NCI-H1105 (cell line): Measurements from ENCODE around the gene TACR1.
"Not testable (repeated sequence)": the region's sequence is repeated elsewhere in the genome, so short reads cannot be mapped to it uniquely, and the experiment has no call there.

Experiments used
- DNase-seq: peaks from one replicate; lab custom pipeline; 2025; lab: John Stamatoyannopoulos, UW

TACR1 gene

DNA sequence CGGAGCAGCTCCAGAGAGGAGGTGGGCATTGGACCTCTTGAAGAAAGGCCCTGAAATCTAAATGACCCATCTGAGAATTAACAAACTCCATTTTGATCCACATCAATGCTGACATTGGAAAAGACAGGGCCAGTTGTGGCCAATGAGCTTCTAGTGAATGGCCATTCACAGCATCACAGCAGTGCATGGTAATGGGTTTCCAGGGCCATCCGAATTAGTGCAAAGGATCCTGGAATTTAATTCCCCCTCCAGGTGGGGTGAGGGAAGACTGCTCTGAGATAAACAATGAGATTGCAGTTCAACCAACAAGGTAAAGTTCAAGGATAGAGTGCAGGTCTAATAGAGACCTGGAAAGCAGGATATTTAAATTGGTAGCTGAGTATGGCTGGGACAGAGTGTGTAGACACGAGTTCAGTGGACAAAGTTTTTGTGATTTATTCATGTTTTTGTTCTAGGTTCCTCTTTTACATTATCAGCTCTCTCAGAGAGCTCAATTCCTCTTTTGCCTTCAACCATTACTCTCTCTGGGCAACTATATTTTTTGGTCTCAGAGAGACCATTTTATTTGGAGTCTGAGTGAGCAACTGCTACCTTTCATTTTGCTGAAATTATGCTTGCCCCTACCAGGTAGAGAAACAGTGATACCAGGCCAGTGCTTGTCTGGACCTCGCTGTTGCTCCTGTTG is 5.0 kb downstream of the TACR1 start:
- DNase-seq = no peak

- DNase-seq = no peak
Measured at GRCh38 chr2:75192496-75192895, 6.8 kb downstream of the TACR1 start.

DNA sequence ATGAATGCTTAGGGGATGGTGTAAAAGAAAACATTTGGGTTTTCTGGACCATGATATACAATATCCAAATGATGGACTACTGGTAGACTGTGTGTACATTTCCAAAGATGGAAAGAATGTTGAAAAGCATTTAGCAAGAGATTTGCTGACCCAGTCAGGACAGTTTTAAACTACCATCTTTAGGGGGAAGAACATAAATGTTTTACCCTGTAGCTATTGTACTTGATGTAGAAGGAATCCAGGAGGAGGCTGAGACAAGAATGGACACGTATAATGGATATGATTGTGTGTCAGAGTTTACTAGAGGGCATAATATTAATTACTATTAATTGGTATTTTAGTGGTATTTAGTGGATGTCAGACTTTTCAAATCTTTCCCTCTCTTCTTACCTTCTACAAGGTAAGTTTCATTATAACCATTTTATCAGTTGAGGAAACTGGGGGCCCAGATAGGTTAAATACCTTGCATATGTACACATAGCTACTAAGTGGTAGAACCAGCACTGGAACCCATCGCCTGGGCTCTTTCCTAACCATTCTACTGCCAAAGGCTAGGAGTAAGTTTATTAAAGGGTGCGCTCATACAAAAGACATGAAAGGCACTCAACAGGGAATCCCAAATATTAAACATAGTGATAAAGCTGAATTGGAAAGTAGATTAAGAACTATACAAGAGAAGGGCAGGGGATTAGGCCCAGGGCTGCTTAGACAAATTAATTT is 8.9 kb downstream of the TACR1 start:
- no peak for DNase-seq

DNA sequence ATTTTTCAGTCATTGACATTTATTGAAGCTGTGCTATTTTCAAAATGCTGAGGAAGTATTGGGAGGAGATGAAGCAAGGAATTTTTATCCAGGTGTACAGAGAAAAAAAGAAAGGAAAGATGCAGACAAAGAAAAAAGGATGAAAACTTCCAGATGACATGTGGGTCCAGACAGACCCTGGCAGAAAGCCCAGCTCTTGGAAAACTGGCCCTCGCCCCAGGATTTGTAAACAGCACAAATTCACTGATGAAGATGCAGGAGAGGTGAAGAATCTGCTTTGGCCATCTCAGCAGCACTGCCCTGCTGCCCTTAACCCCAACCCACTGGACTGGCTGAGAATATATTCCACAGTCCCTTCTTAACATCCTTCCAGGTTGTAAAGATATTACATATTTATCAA is 12.5 kb downstream of the TACR1 start:
- DNase-seq = peak; percentile 8

DNA sequence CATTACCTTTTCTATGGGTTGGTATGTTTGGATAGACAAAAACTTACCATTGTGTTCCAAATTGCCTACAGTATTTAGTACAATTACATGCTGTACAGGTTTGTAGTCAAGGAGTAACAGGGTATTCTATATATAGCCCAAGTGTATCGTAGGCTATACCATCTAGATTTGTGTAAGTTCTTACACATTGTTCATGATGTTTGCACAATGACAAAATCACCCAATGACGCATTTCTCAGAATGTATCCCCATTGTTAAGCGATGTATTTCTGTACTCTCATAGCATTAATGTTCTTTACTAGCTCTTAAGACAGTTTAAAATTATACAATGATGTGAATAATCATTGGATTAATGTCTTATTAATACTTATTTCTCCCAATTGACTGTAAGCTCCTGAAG is 16.7 kb downstream of the TACR1 start:
- DNase-seq = no peak

DNA sequence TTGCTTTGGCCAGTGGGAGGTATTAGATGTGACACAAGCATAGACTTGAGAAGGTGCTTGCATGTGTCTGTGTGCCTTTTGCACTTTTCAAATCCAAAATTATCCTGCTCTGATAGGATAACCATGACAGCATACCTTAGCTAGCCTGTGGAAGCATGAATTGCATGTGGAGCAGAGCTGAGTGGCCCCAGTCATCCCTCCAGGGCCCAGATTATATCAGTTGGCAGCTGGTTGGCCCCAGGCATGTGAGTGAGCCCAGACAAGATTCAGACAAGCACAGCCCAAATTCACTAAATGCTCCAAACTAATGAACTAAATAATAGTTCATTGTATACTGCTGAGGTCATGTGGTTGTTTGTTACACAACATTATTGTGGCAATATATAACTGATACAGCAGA is 18.8 kb downstream of the TACR1 start:
- no peak for DNase-seq

- no peak for DNase-seq
Measured at GRCh38 chr2:75177427-75177826, 21.9 kb downstream of the TACR1 start.

DNA sequence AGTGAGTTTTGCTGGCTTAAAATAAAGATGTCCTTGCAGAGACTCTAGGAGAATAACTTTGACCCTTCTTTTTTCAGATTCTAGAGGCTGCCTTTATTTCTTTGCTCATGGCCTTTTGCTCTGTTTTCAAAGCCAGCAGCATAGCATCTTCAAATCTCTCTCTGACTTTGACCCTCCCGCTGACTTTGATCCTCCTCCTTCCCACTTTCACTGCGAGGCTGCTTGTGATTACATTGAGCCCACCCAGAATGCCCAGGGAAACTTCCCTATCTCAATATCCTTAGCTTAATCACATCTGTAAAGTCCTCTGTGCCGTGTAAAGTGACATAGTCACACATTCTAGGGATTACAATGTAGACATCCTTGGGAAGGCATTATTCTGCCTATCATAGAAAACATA is 23.9 kb downstream of the TACR1 start:
- DNase-seq = no peak

DNA sequence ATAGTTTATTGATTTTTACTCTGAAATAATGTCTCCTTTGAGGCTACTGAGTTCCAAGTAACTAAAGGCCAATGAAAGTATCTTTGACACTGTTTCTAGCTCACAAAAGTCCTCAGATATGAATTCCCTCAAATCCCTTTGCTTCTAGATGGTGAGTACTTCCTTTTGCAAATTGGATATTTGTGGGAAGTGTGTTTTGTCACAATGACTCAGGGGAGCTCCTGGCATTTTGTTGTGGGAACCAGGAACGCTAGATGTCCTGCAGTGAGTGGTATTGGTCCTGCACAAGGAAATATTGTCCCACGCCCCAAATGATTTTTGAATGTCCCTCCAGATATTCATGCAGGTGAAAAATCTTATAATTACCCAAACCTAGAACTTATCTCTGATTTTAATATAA is 24.3 kb downstream of the TACR1 start:
- DNase-seq = no peak

DNA sequence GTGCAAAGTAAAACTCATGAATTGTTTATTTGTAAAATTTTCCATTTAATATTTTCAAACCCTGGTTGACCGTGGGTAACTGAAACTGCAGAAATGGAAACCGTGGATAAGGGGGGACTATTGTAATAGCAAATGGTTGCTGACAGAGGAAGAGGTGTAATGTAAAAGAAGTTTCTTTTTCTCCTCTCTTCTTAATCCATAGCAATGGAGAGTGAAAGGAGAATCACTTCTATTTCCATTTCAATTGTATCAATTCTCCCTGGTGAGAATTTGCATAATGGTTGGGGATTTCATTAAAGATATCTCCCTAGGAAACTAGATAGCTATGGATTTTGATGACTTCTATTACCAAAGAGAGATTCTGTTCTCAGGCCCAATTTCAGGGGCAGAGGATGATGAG is 24.8 kb downstream of the TACR1 start:
- DNase-seq = no peak

- no peak for DNase-seq
Measured at GRCh38 chr2:75173740-75174139, 25.6 kb downstream of the TACR1 start.

DNA sequence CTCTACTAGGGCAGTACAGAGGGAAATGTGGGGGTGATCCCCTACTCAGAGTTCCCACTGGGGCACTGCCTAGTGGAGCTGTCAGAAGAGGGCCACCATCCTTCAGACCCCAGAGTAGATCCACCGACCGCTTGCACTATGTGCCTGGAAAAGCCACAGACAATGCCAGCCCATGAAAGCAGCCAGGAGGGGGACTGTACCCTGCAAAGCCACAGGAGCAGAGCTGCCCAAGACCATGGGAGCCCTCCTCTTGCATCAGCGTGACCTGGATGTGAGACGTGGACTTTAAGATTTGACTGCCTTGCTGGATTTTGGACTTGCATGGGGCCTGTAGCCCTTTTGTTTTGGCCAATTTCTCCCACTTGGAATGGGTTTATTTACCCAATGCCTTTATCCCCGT is 27.9 kb downstream of the TACR1 start:
- DNase-seq = not testable (repeated sequence)

- no peak for DNase-seq
Measured at GRCh38 chr2:75170889-75171288, 28.4 kb downstream of the TACR1 start.

DNA sequence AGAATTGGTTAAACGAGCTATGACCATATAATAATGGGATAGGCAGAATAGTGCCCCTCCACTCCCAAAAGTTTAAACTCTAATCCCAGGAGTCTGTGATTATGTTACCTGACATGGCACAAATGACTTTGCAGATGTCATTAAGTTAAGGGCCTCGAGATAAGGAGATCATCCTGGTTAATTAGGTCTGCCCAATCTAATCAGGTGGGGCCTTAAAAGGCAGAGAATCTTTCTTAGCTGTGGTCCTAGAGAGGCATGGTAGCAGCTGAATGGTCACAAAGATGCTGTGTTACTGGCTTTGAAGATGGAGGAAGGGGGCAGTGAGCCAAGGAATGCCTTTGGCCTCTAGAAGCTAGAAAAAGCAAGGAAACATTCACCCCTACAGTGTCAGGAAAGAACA is 31.1 kb downstream of the TACR1 start:
- no peak for DNase-seq

- no peak for DNase-seq
Measured at GRCh38 chr2:75166491-75166890, 32.8 kb downstream of the TACR1 start.

GRCh38 chr2:75162897-75163296 is 36.4 kb downstream of the TACR1 start:
- DNase-seq = no peak

GRCh38 chr2:75162259-75162658 is 37.1 kb downstream of the TACR1 start:
- DNase-seq = no peak

DNA sequence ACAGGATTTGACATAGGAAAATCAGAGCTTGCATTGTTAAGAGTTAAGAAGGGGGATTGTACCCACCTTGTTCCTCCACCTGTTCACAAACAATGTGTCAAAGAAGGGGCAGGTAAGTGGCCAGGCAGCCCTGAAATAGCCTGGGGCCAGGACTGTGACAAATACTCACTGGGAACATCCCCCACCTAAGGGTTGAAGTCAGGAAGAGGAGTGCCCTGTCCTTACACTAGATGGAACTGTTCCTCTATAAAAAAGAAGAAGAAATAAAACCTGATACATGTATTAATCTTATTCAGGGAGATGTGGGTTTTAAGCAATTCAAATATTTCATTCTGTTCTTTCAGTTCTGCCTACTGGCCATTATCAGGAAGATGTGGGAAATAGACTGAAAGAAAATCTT is 41.9 kb downstream of the TACR1 start:
- no peak for DNase-seq

- no peak for DNase-seq
Measured at GRCh38 chr2:75155115-75155514, 44.2 kb downstream of the TACR1 start.

DNA sequence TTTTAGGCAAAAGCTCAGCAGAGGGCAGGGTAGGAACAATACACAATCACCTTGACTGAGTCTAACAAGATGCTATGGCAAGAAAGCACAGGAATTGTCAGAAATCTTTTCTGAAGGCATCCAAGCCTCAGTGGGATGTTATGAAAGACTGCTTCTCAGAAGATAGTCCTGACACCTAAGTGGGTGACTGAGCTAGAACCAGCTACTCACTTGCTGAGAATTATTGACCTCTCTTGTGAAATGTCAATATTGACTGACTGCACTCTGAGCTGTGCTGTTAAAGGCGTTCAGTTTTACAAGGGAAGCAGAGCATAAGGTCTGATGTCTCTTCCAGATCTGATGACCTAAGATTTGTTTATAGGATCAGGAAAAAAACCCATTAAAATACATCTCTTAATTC is 46.1 kb downstream of the TACR1 start:
- DNase-seq = no peak

DNA sequence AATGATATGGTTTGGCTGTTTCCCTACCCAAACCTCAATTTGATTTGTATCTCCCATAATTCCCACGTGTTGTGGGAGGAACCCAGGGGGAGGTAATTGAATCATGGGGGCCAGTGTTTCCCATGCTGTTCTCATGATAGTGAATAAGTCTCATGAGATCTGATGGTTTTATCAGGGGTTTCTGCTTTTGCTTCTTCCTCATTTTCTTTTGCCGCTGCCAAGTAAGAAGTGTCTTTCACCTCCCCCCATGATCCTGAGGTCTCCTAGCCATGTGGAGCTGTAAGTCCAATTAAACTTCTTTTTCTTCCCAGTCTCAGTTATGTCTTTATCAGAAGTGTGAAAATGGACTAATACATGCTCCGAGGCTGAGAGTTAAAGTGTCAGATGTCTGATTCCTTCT is 47.1 kb downstream of the TACR1 start:
- DNase-seq = not testable (repeated sequence)

GRCh38 chr2:75147884-75148283 is 51.4 kb downstream of the TACR1 start:
- DNase-seq = not testable (repeated sequence)

DNA sequence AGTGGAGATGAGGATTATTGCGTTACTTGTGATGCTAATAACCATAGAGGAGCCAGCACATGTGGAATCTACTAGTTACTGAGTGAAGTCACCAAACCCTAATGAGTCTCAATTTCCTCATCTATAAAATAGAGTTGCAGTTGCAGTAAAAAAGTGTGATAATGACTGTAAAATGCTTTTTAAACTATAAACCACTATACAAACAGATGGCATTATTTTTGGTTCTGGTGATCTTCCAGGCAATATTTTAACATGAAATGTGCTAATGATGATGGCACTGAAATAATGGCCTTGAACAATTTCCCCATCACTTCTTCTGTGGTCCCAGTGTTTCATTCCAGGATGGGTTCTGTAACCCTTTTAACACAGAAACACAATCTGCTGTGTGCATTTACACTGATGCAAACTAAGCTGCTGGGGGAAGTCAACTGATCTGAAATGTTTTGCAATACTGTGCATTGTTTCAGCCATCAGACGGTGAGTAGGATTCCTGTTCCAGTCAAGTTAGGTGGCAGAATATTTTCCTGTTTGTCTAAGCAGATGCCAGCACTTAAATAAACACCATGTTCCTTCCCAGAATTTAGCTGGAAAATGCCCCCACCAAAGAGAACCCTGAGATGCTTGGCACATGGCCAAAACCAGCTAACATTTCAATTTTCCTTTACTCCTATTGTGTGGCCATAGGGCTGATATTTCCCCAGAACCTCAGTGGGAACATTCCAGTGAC is 52.6 kb downstream of the TACR1 start:
- no peak for DNase-seq
